DMS53 treated with DMSO at 0.1 percent for 48 hours (cell line): ENCODE data around the gene CILP.

Source experiments
- DNase-seq: peaks from one replicate; lab custom pipeline; 2025; ENCODE audit not compliant: unreplicated experiment; lab: John Stamatoyannopoulos, UW

The CILP gene

DNA sequence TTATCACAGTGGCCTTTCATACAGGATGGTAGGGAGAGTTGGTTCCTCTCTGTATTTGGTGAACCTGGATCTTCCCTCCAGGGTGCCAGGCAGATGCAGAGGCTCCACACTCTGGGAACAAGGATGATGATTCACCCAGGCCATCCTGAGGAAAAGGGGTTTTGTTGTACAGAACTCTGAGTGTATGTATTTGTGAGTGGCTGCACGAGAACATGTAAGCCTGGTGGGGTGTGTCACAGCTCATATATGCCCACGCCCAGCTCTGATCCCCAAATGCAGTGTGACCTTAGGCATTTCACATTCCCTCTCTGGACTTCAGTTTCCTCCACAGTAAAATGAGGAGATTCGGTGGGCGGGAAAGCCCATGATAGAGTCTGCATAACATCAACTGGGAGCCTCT, 11.6 kb upstream of the CILP start:
- no peak for DNase-seq

DNA sequence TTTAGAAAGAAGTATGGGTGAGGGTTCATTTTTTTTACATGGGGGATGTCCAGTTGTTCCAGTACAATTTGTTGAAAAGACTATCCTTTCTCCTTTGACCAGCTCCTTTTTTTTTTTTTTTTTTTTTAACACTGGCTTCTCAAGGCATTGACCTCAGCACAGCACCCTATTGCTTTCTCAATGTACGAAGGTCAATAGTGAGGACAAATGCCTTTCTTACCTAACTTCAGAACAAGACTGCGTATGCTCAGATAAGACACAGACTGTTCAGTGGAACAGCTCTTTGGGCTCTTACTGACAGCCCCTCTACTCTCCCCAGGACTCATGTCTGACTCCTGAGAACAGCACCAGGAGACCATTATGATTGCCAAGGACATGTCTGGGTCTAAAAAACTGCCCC, 10.4 kb upstream of the CILP start:
- DNase-seq, result no peak

DNA sequence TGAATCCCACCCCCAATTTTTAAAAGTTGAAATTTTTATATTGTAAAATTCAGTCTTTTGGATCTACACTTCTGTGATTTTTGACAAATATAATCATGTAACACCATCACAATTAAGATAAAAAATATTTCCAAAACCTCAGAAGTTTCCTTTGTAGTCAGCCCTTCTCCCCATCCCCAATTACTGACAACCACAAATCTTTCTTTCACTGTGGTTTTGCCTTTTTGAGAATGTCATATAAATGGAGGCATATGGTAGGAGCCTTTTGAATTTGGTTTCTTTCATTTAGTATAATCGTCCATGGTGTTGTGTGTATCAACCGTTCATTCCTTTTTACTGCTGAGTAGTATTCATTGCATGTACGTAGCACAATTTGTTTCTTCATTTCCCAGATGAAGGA, 7.9 kb upstream of the CILP start:
- DNase-seq, result no peak

DNA sequence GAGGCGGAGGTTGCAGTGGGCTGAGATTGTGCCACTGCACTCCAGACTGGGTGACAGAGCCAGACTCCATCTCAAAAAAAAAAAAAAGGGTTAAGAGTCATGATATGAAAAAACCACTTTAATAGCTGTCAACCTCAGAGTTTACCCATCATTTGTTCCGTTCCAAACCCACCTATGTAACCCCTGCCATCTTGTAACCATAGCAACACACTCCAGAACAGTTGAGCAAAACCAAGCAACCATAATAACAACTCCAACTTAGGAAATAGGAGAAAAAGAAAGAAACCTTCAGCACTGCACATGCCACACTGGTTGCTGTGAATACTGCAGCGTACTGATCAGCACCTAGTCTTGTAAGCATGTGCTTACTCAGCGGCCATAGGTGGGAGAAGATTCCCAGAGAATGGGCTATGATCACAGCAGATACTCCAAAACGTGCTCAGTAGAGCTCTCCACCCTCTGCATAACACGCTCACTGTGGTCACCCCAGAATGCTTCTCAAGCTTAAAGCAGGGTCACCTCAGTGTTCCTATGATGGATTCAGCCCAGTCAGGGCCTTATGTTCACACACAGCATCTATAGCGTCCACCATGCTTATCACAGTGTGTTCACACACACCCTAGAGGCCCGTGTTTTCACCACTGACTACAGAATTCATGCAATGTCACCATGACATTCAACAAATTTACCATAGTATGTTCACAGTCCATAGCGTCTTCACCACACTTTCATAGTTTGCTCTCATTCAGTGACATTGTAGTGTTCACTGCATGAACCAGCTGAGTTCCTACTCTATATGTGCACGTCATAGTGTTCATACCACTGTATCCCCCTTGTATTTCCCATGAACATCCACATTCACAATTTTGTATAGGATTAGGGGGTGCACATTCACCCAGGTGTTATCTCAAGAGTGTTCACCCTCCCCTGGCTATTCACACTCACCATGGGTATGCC, 6.5 kb upstream of the CILP start:
- DNase-seq, result no peak

DNA sequence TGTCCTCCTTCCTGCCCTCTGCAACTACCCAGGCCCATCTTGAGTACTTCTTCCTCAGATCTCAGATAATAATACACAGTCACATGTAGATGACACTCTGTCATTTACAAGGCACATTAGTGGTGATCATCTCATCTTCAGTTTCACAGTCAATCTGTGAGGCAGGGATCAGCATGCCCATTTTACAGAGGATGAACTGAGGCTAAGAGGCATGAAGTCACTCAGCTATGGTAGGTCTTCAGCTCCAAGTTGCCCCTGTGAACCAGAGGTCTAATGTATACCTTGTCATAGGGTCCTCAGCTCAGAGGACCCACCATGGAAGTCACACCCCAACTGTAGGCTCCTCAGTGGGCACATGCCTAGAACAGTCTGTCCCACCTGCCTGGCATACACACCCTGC, 4.2 kb upstream of the CILP start:
- no peak for DNase-seq

DNA sequence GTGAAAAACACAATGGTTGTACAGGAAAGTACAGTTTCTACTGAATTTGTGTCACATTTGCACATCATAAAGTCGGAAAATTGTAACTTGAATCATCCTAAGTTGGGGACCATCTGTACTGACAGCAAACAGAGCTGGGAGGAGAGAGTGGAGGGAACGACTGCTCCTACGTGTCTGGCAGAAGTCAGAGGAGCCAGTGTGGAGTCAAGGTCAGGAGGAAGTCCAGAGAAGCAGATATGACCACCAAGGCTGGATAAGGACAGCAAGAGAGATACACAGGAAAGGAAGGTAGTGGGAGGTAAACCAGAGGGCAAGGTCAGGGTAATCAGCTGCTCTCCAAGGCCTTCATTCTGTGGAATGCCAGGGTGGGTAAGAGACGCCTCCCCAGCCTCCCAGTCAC, 2.7 kb upstream of the CILP start:
- DNase-seq, result no peak

DNA sequence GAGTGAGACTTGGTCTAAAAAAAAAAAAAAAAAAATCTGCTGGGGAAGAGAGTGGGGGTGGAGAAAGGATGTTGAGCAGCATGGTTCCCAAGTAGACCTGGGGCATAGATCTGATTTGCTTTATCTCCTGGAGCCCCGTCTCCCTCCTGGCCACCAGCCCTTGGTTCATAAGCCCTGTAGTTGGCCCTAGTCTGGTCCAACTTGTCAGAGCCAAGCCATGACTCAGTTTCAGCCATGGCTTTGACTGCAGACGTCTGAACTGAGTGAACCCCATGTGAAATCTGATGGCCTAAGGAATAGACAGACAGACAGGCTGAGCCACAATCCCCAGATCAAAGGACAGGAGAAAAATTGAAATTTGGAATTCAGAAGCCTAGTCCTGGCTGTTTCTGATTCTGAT, 2.0 kb upstream of the CILP start:
- no peak for DNase-seq

DNA sequence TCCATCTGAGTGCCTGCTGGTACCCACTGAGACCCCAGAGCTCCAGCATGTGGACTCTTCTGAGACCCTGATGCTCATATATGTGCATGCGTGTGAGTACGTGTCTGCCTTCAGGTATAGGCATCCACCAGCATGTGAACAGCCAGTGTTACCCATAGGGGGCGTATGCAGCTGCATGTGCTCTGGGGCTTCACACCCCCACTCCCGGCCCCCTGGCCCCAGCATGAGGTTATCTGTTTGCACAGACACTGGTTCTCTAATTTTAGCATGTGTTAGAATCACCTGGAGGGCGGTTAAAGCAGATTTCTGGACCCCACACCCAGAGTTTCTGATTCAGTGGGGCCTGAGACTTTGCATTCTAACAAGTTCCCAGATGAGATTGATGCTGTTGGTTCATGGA, 824 bp upstream of the CILP start:
- no peak for DNase-seq

DNA sequence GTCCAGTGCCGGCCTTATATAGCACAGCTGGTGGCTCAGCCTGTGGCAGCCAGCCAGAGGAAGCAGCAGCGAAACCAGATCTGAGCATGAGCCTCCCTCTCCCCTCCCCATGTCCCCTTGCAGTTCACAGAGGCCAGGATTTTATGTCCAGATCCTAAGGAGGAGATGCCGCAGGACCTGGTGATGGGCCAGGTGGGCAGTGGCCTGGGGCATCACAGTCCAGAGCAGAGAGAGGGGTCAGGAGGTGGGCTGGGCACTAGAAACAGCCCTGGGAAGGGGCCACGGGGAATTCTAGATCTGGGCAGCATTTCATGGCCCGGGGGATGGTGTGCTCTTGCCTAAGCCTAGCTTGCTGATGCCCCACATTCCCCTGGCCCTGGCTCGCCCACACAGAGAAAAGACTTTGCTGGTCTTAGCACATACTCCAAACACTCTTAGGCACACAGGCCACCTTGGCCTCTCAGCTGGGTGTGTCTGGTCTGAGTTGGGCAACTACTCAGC, 259 bp upstream of the CILP start:
- no peak for DNase-seq

DNA sequence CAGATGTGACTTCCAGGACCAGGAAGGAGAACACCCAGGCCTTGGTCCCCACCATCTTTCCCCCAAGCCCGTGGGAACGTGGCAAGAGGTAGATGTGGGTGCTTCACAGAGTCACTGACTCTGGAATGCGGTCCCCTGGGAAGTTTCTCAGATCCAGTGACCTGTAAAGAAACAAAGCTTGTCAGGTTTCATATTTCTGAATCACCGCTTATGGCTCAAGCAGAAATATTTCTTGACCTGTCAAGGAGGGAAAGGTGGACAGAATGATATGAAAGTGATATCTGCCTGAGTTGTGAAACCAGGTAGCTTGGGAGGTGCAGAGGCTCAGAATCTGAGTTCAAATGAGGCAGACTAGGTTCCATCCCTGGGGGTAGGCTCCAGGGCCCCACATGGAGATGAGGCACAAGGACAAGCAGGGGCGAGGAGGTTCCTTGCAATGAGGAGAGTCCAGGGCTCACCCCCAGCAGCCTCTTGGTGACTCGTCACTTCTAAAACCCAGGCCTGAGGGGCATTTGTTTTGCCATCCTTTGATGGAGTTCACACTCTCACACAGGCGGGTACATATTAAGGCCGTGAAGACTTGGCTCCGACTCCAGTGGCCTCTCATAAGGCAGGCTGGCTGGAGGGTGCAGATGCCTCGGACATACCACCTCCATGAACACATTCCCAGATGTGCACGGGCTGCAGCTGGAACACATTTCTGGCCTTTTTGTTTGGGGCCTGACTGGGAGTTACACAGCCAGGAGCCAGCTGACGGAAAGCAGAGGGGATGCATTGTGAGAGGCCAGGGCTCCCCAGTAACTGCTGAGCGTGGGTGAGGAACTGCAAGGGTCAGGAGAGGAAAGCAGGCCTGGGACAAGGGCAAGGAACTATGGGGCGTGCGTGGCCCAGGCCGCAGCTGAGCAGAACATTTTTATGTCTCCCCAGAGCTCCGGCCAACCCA, 1.3 kb downstream of the CILP start:
- no peak for DNase-seq

DNA sequence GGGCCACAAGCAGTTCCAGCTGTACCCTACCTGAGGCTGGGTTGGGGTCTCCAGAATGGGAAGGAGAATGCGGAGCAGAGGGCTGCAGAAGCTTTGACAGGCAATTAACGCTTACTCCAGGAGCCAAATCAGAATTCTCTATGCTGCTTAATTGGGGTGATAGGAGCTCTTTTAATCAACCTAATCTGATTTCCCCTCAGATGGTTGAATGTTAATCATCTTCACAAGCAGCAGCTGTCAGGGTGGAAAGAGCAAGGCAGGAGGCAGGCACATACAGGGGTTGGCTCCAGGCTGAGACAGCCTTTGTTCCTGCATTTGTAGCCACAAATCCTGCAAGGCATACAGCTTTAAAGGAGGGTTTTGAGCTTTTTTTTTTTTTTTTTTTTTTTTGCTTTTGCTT, 2.6 kb downstream of the CILP start:
- no peak for DNase-seq

DNA sequence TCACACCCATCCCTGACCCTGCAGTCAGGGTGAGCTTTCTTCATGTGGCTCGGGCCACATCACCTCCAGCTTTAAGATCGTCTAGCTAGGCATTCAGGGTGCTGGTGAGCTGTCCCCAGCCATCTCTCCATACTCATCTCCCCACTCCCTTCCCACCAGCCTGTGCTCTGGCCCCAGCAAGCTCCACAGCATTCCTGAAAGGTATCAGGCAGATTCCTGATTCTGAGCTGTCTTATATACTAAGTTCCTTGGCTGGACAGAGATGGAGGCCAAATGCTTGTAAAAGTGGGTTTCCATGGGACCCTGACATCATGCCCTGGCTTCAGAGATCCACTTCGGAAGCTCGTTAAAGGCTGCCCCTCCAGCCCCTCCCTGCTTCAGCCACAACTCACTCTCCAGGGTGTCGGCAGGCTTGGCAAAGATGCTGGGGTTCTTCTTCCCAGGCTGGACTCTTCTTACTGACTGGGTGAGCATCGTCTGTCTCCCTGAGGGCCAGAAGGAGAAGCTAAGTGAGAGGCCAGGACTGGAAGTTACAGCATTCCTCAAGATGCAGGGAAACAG, 3.9 kb downstream of the CILP start:
- DNase-seq, result no peak

DNA sequence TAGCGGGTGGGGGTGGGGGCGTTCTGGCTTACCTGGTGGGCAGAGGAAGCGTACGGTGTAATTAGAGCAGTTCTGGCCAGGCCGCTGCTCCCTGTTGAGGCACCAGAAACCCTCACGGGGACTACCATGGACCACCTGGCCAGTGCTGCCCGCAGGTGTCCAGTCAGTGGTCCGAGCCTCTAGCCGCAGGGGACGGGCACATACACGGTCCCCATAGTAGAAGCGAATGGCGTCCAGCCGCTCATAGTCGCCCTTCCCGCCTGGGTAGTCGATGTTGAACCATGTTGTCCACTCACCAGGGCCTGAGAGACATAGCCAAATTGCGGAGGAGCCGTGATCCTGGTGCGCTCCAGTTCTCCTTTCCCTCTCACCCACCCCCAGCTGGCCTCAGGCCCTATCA, 4.5 kb downstream of the CILP start:
- DNase-seq, result no peak

DNA sequence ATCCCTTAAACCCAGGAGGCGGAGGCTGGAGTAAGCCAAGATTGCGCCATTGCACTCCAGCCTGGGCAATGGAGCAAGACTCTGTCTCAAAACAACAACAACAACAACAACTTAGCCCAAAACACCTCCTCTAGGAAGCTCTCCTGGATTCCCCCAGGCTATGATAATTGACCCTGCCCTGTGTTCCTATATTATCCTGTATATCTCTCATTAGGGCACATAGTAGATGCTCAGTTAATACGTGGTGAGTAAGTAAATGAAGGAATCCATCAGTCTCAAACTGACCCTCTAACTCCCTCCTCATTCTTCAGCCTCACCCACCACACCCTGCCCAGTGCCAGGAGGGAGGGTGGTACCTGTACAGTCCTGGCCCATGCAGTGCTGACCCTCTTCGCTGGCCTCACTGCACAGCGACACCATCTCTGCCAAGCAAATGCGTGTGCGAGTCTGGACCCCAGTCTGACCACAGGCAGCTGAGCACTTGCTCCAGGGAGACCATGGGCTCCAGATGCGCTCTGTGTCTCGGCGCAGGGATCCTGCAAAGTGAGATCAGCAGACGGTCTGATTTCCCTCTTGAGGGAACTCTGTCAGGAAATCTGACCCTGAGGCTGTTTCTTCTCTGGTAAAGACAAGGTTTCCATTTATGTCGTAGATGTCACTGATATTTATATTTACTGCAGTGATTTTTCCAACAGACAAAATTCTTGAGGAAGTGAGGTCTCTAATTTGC, 6.2 kb downstream of the CILP start:
- DNase-seq, result no peak

DNA sequence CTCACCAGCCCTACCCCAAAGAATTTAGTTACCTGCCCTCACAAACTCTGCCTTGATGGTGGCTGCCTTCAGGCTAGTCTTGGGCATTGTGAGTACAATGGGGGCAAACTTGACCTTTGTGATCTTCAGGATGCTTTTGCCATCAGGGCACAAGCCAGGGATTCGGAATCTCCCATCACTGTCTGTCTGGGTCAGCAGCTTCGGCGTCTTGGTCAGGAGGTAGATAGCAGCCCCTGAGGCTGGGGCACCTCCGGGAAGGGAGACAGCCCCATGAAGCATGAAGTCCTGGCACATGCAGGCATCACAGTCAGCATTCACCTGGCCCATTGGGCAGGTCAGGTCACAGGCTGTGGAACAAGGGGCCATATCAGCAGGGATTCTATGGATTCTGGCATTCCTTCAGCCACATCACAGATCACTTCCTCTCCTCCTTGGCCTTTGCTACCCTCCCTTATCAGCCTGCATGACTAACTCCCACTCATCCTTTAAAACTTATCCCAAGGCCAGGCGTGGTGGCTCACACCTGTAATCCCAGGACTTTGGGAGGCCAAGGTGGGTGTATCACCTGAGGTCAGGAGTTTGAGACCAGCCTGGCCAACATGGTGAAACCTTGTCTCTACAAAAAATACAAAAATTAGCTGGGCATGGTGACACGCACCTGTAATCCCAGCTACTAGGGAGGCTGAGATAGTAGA, 6.9 kb downstream of the CILP start:
- no peak for DNase-seq

DNA sequence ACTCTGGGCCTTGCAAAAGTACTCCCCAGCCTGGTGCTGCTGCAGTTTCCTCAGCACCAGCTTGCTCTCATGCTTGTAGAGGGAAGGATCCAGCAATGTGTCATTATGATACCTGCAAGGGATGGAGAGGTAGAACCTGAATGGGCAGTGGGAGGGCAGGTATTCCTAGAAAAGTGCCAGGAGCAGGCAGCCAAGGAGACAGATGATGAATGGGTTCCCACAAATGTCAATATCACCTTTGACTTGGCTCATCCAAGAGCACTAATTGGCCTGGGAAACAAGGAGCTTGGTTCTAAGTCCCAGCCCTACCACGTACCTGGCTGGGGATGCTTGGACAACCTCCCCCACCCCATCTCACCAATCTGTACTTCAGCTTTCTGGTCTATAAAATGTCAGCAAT, 9.4 kb downstream of the CILP start:
- no peak for DNase-seq

DNA sequence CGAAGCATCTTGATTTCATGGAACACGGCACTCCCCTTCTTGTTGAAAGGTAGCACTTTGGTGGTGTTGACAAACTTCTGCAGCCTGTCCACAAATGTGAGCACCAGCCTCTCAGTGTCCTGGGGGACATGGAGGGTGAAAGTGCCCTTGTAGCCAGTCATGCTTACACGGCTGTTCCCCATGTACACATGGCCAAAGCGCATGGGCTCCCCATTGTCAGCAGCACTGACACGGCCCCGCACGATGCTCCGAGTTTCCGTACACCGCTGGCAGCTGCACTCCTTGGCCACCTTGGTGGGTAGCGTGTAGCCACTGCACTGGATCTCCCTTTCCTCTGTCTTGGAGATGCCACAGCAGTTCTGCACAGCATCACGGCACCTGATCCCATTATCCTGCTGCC, 12.7 kb downstream of the CILP start:
- no peak for DNase-seq

DNA sequence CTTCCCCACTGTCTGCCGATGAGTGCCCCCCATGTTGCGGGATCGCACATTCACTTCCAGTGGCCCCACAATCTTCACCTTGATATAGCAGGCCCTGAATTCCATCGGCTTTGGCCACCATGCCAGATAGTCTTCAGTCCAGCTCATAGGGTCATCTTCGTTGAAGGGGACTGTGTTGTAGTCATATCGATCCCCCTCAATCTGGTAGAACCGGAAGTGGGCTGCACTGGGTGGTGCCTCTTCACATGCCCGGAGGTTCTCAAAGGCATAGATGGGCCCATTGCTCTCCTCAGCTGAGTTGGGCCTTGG, 14.0 kb downstream of the CILP start:
- no peak for DNase-seq

DNA sequence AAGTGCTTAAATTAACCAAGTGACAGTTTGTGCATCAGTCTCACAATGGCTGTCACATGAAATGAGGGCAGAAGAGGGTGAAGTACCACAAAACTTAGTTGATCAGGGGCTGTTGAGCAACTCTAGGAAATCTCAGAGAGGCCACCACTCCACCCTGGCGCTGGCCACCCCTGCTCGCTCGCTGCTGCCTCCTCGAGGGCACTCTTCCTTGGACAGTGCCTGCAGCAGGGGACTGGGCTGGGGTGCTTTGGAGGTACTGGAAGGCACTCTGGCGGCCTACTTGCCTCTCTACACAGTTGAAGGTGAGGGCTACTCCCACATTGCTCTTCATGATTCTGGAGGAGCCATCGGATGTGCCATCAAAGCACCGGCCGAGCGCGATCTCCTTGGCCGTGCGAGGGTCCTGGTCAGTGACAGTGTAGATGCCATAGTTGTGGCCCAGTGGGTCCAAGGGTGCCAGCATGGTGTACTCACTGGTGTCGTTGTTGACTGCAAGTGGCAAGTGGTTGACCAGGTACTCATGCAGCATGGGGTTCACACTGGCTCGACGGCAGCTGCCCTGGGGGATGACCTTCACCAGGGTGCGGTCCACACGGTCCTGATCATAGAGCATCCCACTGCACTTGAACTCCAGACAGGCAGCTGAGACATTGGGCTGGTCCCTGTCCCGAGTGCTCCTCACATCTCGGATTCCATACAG, 14.5 kb downstream of the CILP start:
- DNase-seq, result no peak

DNA sequence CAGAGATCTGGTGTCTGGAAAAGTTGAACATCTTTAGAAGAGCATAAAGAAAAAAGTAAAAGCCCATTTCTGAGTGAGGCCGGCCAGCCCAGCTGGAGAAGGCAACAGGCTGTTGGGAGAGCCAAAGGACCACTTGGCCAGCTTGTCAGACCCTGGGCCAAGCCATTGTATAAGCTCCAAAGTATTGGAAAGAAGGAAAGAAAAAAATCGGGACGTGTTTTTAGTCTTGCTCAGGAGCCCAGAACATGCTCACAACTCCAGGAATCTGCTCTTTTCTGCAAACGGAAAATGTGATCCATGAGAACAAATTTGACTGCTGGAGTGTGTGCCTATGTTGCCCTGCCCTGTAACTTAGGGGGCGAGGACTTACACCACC, 15.7 kb downstream of the CILP start:
- DNase-seq, result no peak
